HEK293T (cell line): Measurements from ENCODE around the gene AKAP7.

Source experiments
- CTCF ChIA-PET: fragments of 350-600 bp; formaldehyde crosslinking; extraction: SDS; loops from one replicate; lab custom pipeline; 2021; ENCODE audit warnings: antibody characterized with exemption, inconsistent platforms; lab: Yijun Ruan, JAX
- POLR2A ChIA-PET: fragments of 350-600 bp; formaldehyde crosslinking; extraction: SDS; loops from one replicate; lab custom pipeline; 2020; ENCODE audit warnings: antibody characterized with exemption, inconsistent platforms; lab: Yijun Ruan, JAX
- DNase-seq: peaks from one replicate; pipeline ENCODE4 v3.0.0; 2012; ENCODE audit warnings: mixed read lengths; ENCODE audit errors: extremely low spot score
- ARNT ChIP-seq: fragments of 450-650 bp; IDR thresholded peaks from 2 replicates; pipeline ENCODE4 v1.6.1; 2017; ENCODE audit warnings: mild to moderate bottlenecking
- BHLHE40 ChIP-seq: fragments of 450-650 bp; IDR thresholded peaks from 2 replicates; pipeline ENCODE4 v1.6.1; 2016; ENCODE audit warnings: mild to moderate bottlenecking, moderate library complexity, borderline replicate concordance
- CTBP1 ChIP-seq: fragments of 450-650 bp; IDR thresholded peaks from 2 replicates; pipeline ENCODE4 v1.6.1; 2016; ENCODE audit warnings: borderline replicate concordance
- ELF4 ChIP-seq: fragments of 450-650 bp; IDR thresholded peaks from 2 replicates; pipeline ENCODE4 v1.6.1; 2017; ENCODE audit warnings: antibody characterized with exemption
- FOXA1 ChIP-seq: fragments of 450-650 bp; IDR thresholded peaks from 2 replicates; pipeline ENCODE4 v1.6.1; 2016; ENCODE audit warnings: mild to moderate bottlenecking
- FOXK2 ChIP-seq: fragments of 450-650 bp; IDR thresholded peaks from 2 replicates; pipeline ENCODE4 v1.6.1; 2016; ENCODE audit warnings: mild to moderate bottlenecking
- FOXM1 ChIP-seq: fragments of 450-650 bp; IDR thresholded peaks from 2 replicates; pipeline ENCODE4 v1.6.1; 2017; ENCODE audit warnings: mild to moderate bottlenecking, borderline replicate concordance
- HDGF ChIP-seq: fragments of 450-650 bp; IDR thresholded peaks from 2 replicates; pipeline ENCODE4 v1.6.1; 2017; ENCODE audit warnings: antibody characterized with exemption, borderline replicate concordance
- L3MBTL2 ChIP-seq: fragments of 450-650 bp; conservative IDR thresholded peaks from 2 replicates; pipeline ENCODE4 v1.6.1; 2016; ENCODE audit warnings: mild to moderate bottlenecking
- LEF1 ChIP-seq: fragments of 450-650 bp; IDR thresholded peaks from 2 replicates; pipeline ENCODE4 v1.6.1; 2017; ENCODE audit warnings: mild to moderate bottlenecking, borderline replicate concordance
- NFRKB ChIP-seq: fragments of 450-650 bp; IDR thresholded peaks from 2 replicates; pipeline ENCODE4 v1.6.1; 2016; ENCODE audit warnings: mild to moderate bottlenecking, moderate library complexity
- SP1 ChIP-seq: fragments of 450-650 bp; IDR thresholded peaks from 2 replicates; pipeline ENCODE4 v1.6.1; 2017
- SUZ12 ChIP-seq: fragments of 450-650 bp; IDR thresholded peaks from 2 replicates; pipeline ENCODE4 v1.6.1; 2016; ENCODE audit warnings: mild to moderate bottlenecking
- TARDBP ChIP-seq: fragments of 450-650 bp; IDR thresholded peaks from 2 replicates; pipeline ENCODE4 v1.6.1; 2016
- ZNF384 ChIP-seq: fragments of 450-650 bp; IDR thresholded peaks from 2 replicates; pipeline ENCODE4 v1.6.1; 2016
- TF ChIP-seq, protein P1 (sequence below): fragments of 450-650 bp; IDR thresholded peaks from 2 replicates; pipeline ENCODE4 v1.6.1; 2016

Gene AKAP7

DNA sequence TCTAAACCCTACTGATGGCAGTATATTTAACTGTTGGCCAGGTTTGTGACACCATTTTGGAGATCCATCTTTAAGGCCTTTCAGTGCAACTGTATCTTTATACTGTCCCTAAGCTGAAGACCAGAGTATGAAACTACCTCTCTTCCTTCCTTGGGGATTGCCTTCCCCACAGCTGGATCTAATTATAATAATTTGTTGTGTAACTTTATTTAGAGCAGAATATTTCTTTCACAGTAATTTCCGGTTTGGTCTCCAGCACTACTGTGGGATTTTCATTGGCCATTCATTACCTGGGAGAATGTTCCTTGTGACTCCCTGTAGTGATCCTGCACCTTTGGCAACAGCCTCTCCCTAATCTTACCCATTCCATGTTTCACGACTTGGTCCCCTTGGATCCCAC is 75.2 kb downstream of the AKAP7 start:
- TF ChIP-seq LEF1 (no peak), SUZ12 (no peak), ELF4 (no peak), TARDBP (no peak), BHLHE40 (no peak), HDGF (no peak), FOXM1 (no peak), FOXA1 (no peak), NFRKB (no peak), CTBP1 (no peak), ARNT (no peak), ZNF384 (no peak), L3MBTL2 (no peak), FOXK2 (no peak), SP1 (no peak)
- TF ChIP-seq, protein P1, sequence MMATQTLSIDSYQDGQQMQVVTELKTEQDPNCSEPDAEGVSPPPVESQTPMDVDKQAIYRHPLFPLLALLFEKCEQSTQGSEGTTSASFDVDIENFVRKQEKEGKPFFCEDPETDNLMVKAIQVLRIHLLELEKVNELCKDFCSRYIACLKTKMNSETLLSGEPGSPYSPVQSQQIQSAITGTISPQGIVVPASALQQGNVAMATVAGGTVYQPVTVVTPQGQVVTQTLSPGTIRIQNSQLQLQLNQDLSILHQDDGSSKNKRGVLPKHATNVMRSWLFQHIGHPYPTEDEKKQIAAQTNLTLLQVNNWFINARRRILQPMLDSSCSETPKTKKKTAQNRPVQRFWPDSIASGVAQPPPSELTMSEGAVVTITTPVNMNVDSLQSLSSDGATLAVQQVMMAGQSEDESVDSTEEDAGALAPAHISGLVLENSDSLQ = no peak
- no peak for DNase-seq
- POLR2A ChIA-PET = no interaction called here
- CTCF ChIA-PET = no interaction called here

DNA sequence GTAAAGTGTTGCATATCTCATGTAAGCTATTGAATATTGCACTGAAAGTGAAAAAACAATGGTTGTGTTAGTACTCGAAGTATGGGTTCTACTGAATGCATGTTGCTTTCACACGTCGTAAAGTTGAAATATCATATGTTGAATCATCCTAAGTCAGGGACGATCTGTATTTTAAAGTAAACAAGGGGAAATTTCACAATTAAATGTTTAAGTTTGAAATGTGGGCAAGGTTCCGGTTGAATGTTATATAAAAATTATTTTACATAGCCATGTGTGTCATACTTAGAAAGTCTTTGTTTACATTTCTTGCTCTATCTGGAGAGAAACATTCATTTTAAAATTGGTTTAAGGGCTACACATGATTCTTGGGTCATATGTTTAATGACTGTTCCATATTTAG is 76.8 kb downstream of the AKAP7 start:
- no peak for DNase-seq
- no peak for TF ChIP-seq SUZ12
- TF ChIP-seq TARDBP = no peak
- no peak for TF ChIP-seq FOXA1
- TF ChIP-seq FOXM1 = no peak
- TF ChIP-seq LEF1 = no peak
- TF ChIP-seq HDGF = no peak
- no peak for TF ChIP-seq BHLHE40
- TF ChIP-seq, protein P1 = no peak
- TF ChIP-seq ZNF384 = no peak
- no peak for TF ChIP-seq CTBP1
- TF ChIP-seq L3MBTL2 = no peak
- no peak for TF ChIP-seq ARNT
- TF ChIP-seq FOXK2 = no peak
- CTCF ChIA-PET = no interaction called here
- POLR2A ChIA-PET = no interaction called here

GRCh38 chr6:131212913-131213312 is 77.6 kb downstream of the AKAP7 start:
- DNase-seq = no peak
- ChIA-PET CTCF (no interaction called here), POLR2A (no interaction called here)
- no peak for TF ChIP-seq L3MBTL2
- TF ChIP-seq BHLHE40 = no peak
- no peak for TF ChIP-seq SUZ12
- no peak for TF ChIP-seq TARDBP
- no peak for TF ChIP-seq ELF4
- TF ChIP-seq FOXK2 = no peak
- no peak for TF ChIP-seq FOXM1
- TF ChIP-seq FOXA1 = no peak

DNA sequence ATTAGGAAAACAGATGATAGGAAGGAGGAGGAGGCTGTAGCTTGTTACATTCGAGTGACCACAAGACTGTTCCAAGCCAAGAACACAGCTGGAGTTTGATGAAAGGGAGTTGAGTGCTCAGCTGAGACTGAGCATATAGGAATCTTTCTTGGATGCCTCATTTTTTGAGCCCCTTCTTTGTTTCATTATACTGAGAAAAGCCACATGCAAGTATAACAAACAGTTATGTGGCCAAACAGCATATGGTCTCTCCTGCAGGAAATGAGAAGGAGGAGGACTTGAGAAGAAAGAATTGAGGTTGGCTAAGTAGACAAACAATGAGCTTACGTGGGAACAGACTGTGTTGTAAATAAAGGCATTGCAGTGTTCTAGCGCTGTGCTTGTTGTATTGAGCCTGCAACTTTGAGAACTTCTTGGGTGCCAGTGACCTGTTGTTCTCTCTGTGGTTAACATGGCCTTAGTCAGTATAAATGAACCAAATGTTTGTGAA is 78.3 kb downstream of the AKAP7 start:
- TF ChIP-seq SP1 (no peak), L3MBTL2 (no peak), NFRKB (no peak), HDGF (no peak), ARNT (no peak), TARDBP (no peak), ZNF384 (no peak), FOXM1 (no peak), SUZ12 (no peak), FOXK2 (no peak), CTBP1 (no peak), ELF4 (no peak), FOXA1 (no peak), BHLHE40 (no peak), LEF1 (no peak)
- TF ChIP-seq, protein P1 = no peak
- ChIA-PET CTCF (no interaction called here), POLR2A (no interaction called here)
- no peak for DNase-seq

DNA sequence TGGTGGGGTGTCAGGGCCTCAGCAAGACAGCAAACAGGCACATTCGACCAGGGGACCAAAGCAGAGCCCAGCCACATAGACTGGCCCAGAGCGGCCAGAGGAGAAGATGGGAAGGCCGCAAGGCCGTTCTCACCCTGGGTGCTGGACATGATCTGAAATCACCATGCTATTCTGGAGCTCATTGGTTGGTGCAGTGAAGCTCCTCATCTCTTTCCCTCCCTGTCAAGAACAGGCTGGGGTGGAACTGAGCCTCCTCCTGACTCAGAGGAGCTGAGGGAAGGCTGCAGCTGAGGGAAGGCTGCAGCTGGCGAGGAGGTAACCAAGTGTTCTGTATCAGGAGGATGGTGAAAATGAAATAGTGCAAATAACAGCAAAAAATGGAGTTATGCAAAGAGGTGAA is 80.0 kb downstream of the AKAP7 start:
- CTCF ChIA-PET = no interaction called here
- DNase-seq = no peak
- POLR2A ChIA-PET = no interaction called here
- TF ChIP-seq L3MBTL2 (no peak), FOXA1 (no peak), HDGF (no peak), ZNF384 (no peak), BHLHE40 (no peak), FOXM1 (no peak)
- TF ChIP-seq, protein P1 = no peak

DNA sequence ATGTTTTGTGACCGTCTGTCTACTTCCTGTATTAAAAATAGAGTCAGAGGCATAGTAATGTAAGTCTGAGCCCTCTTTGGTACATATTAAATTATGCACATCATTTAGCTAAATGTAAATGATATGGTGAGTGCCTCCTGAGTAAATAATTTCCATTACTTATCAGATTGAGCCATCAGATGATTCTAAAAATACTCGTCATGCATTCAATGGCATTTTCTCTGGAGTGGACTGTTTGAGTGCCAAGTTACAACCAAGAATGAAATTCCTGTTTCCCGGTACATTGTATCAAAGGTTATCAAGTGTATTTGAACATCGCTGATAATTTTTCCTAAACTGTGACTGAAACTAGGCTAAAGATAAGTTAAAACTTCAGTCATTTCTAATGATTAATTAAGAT is 81.0 kb downstream of the AKAP7 start:
- no peak for DNase-seq
- POLR2A ChIA-PET = no interaction called here
- TF ChIP-seq LEF1 = no peak
- no peak for TF ChIP-seq ELF4
- no peak for TF ChIP-seq SUZ12
- TF ChIP-seq TARDBP = no peak
- no peak for TF ChIP-seq CTBP1
- no peak for TF ChIP-seq HDGF
- no peak for TF ChIP-seq FOXA1
- TF ChIP-seq ZNF384 = no peak
- TF ChIP-seq SP1 = no peak
- no peak for TF ChIP-seq L3MBTL2
- TF ChIP-seq FOXK2 = no peak
- no peak for TF ChIP-seq FOXM1
- TF ChIP-seq BHLHE40 = no peak
- TF ChIP-seq, protein P1 = no peak
- TF ChIP-seq ARNT = no peak
- no peak for TF ChIP-seq NFRKB
- CTCF ChIA-PET = no interaction called here
